Ovary (tissue), 3 donors: ENCODE results near the gene LRMDA.

Source experiments
- EP300 ChIP-seq: sonication (generic); formaldehyde crosslinking; IDR thresholded peaks from one replicate; pipeline ENCODE4 v1.6.1; 2017; ENCODE audit warnings: antibody characterized with exemption
- TF ChIP-seq, protein P1 (sequence below), 3 donors: fragments of 450-650 bp in 2 of 3; fragments of 200-600 bp in 1 of 3; IDR thresholded peaks; one replicate each; pipeline versions ENCODE4 v1.5.1 to v1.8.0; 2016 to 2022; ENCODE audit warnings: antibody characterized with exemption in 3 of 3, mild to moderate bottlenecking in 1 of 3
- donor health status: DM: no; HTN: no; CAD: no.

DNA sequence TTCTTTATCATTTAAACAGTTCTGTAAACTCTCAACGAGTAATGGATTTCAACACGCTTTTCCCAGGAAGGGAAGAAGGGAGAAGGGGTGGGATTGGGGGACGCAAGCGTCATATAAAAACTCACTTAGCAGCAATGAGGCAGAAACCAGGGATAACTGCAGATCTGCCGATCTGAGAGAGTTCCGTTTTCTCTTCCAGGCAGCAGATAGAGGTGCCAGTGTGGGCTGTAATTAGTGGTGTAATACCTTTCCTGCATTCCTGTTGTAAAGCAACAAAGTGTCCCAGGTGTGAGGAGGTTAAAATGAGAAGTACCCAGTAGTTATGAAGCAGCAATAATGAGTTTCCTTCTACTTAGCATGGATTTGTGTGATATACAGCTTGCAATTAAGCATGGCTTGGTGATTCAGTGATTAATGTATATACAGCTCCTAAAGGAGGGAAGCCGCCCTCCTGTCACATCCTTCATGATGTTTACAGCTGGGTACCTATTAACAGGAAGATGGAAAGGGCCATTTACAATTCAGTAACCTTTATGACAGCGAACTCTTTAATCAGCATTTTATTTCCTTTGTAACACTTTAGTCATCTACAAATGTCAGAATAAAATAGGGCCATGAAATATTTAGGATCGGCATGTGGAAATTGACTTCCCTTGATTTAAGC lies 271.9 kb downstream of the LRMDA start:
- TF ChIP-seq, protein P1, sequence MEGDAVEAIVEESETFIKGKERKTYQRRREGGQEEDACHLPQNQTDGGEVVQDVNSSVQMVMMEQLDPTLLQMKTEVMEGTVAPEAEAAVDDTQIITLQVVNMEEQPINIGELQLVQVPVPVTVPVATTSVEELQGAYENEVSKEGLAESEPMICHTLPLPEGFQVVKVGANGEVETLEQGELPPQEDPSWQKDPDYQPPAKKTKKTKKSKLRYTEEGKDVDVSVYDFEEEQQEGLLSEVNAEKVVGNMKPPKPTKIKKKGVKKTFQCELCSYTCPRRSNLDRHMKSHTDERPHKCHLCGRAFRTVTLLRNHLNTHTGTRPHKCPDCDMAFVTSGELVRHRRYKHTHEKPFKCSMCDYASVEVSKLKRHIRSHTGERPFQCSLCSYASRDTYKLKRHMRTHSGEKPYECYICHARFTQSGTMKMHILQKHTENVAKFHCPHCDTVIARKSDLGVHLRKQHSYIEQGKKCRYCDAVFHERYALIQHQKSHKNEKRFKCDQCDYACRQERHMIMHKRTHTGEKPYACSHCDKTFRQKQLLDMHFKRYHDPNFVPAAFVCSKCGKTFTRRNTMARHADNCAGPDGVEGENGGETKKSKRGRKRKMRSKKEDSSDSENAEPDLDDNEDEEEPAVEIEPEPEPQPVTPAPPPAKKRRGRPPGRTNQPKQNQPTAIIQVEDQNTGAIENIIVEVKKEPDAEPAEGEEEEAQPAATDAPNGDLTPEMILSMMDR (IDR thresholded peaks at IDR 0.05): no peak
- no peak for TF ChIP-seq EP300
